Mucosa of stomach (tissue), 1 donor: Measurements from ENCODE around the gene TMC7.

Experiments
- H3K27me3 ChIP-seq: one replicate; pipeline ENCODE4 v1.7.0; 2013; ENCODE audit warnings: mild to moderate bottlenecking, low read length; ENCODE audit not compliant: control insufficient read depth, insufficient read depth
- H3K36me3 ChIP-seq: one replicate; pipeline ENCODE4 v1.7.0; 2013; ENCODE audit warnings: low read length; ENCODE audit not compliant: control insufficient read depth, insufficient read depth
- H3K4me1 ChIP-seq: one replicate; pipeline ENCODE4 v1.7.0; 2013; ENCODE audit warnings: mild to moderate bottlenecking, low read length; ENCODE audit not compliant: control insufficient read depth, insufficient read depth
- H3K4me3 ChIP-seq: one replicate; pipeline ENCODE4 v1.7.0; 2013; ENCODE audit warnings: low read length
- H3K9ac ChIP-seq: one replicate; pipeline ENCODE4 v1.7.0; 2013; ENCODE audit warnings: mild to moderate bottlenecking, low read length, moderate library complexity
- H3K9me3 ChIP-seq: one replicate; pipeline ENCODE4 v1.7.0; 2013; ENCODE audit warnings: mild to moderate bottlenecking, low read length, moderate library complexity; ENCODE audit not compliant: control insufficient read depth
- donor health status: Pancreatic carcinoma.

The TMC7 gene

DNA sequence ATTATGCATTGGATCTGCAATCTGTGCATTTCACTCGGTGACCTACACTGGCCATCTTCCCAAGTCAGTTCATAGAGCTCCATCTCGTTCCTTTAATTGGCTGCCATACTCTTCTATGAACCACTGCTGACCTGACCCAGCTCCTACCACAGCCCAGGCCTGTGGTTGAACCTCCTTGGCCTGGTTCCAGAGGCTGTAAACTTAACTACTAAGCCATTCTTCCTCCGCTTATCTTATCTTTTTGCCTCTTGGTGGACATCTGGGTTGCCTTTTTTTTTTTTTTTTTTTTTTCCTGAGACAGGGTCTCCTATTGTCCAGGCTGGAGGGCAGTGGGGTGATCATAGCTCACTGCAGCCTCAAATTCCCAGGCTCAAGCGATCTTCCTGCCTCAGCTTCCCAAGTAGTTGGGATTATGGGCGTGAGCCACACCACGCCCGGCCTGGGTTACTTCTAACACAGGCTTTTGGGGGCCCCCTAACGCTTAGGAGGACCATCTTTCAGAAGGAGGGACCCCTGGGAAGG lies 102.0 kb downstream of the TMC7 start:
- no peaks in the 10 kb centered on the region for H3K36me3 ChIP-seq
- H3K9ac ChIP-seq: peak overlapping the region; percentile 75
- H3K27me3 ChIP-seq: no peaks in the 10 kb centered on the region
- peaks cover 10% of the 10 kb centered on the region for H3K4me1 ChIP-seq
- no peaks in the 10 kb centered on the region for H3K9me3 ChIP-seq
- H3K4me3 ChIP-seq: no peak overlapping the region

DNA sequence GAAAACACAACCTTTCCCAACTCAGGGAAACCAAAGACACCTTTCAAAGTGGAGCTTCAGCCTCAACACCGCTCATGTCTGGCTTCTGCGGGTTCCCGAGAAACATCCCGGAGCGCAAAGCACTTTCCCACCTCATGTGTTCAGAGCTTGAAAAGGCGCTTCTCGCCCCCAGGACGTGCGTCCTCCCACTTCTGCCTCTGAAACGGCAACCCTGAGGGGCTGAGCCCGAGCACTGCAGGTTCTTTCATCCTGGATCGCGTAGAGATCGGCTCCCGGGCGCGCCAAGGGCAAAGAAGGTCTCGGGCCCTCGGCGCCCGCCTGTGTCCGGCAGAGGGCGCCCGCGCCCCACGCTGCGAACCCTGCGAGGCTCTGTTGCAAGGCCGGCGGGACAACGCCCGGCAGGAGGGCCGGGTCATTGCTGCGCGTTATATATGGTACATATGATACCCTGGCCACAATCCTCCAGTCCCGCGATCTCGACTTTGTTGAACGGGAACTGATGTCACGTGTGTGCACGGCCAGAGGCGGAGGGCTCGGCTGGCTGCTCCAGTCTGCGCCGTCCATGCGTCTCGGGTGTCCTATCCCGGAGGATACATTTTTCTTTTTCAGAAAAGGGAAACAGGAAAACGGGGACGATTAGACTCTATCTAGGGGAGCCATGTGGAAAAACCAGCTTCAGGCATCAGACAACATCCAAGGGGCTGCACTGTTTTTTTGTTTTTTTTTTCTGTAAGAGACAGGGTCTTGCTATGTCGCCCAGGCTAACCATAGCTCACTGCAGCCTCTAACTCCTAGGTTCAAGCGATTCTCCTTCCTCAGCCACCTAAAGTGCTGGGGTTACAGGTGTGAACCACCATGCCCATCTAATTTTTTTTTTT lies 102.8 kb downstream of the TMC7 start:
- Histone ChIP-seq H3K9ac (peak overlapping the region; percentile 75), H3K36me3 (no peaks in the 10 kb centered on the region), H3K4me3 (peak overlapping the region; percentile 60), H3K27me3 (no peaks in the 10 kb centered on the region), H3K9me3 (no peaks in the 10 kb centered on the region), H3K4me1 (peaks cover 10% of the 10 kb centered on the region)

DNA sequence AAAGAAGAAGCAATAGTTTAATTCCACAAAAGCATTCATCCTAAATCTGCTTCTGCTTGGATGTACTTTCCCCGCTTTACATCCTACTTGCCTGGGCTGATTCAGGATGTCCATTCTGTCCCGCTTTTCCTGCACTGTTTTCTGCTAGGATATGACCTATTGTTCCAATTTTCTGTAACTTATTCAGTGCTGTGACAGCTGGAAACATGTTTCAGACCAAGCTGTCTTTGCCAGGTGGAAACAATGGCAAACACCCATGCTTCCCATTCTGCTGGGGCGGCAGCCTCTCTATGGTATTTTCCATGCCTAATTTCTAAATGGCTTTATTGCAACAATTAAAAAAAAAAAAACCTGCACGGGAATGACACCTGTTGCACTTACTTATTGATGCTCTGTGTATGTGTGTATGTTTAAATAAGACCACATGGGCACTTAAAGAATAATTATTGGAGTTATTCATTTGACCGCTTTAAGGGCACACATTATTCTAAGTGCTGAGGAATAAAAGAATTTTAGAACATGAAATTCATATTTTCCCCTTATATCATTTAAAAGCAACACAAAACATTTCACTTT lies 104.7 kb downstream of the TMC7 start:
- Histone ChIP-seq H3K9me3 (no peaks in the 10 kb centered on the region), H3K36me3 (no peaks in the 10 kb centered on the region), H3K9ac (no peak overlapping the region), H3K27me3 (no peaks in the 10 kb centered on the region), H3K4me3 (no peak overlapping the region), H3K4me1 (peaks cover 22% of the 10 kb centered on the region)

DNA sequence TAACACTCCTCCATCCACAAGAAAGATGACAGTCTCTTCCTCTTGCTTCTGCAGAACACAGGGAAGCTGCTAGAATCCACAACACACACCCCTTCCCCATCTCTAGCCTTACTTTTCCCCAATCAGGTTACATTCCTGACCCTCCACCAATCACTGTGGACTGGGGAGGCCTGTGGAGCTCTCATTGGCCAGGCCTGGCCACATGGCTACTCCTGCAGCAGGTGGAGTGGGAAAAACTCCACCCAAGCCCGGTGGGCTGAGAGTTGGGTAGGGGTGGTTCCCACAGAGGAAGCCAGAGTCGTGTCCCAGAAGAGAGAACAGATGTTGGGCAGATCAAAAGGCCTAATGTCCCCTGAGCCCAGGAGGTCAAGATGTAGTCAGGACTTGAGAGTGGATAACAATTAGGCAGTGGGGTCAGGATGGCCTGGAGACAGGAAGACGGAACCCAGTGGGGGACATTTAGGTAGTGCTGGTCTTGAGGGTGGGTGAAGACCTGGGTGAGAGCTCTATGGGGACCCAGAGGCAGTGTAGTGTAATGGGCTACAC lies 105.7 kb downstream of the TMC7 start:
- H3K36me3 ChIP-seq: no peaks in the 10 kb centered on the region
- H3K9ac ChIP-seq: no peak overlapping the region
- H3K4me1 ChIP-seq: peaks cover 33% of the 10 kb centered on the region
- no peaks in the 10 kb centered on the region for H3K27me3 ChIP-seq
- H3K4me3 ChIP-seq: no peak overlapping the region
- no peaks in the 10 kb centered on the region for H3K9me3 ChIP-seq

DNA sequence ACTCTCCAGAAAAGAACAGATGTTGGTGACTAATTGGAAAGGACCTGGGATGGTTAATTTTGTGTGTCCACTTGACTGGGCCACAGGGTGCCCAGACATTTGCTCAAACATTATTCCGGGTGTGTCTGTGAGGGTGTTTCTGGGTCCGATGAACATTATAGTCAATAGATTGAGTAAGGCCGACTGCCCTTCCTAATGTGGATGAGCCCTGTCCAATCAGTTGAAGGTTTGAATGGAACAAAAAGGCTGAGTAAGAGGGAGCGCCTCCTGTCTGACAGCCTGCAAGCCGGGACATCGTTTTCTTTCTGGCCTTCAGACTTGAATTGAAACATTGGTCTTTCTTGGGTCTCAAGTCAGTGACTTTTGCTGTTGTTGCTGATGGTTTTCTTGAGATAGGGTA lies 107.2 kb downstream of the TMC7 start:
- no peaks in the 10 kb centered on the region for H3K9me3 ChIP-seq
- H3K4me1 ChIP-seq: peaks cover 32% of the 10 kb centered on the region
- no peak overlapping the region for H3K4me3 ChIP-seq
- no peaks in the 10 kb centered on the region for H3K36me3 ChIP-seq
- H3K9ac ChIP-seq: no peak overlapping the region
- H3K27me3 ChIP-seq: no peaks in the 10 kb centered on the region

DNA sequence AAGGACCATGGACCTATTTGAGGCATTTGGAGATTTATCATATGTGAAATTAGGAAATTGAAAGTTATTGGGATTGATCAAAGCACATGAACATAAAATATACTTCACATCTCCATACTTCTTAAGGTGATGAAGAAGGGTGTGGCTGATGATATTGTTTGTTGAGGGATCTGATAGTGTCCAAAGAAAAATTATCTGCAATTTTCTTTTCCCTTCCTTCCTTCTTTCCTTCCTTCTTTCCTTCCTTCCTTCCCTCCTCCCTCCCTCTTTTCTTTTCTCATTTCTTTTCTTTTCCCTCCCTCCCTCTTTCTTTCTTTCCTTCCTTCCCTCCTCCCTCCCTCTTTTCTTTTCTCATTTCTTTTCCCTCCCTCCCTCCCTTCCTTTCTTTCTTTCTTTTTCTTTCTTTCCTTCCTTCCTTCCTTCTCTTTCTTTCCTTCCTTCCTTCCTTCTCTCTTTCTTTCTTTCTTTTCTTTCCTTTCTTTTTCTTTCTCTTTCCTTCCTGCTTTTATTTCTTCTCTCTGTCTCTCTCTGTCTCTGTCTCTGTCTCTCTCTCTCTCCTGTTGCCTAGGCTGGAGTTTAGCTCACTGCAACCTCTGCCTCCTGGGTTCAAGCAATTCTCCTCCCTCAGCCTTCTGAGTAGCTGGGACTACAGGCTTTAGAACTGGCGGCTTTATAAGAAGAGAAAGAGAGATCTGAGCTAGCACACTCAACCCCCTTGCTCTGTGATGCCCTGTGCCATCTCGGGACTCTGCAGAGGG lies 109.1 kb downstream of the TMC7 start:
- Histone ChIP-seq H3K9ac (no peak overlapping the region), H3K27me3 (no peaks in the 10 kb centered on the region)

DNA sequence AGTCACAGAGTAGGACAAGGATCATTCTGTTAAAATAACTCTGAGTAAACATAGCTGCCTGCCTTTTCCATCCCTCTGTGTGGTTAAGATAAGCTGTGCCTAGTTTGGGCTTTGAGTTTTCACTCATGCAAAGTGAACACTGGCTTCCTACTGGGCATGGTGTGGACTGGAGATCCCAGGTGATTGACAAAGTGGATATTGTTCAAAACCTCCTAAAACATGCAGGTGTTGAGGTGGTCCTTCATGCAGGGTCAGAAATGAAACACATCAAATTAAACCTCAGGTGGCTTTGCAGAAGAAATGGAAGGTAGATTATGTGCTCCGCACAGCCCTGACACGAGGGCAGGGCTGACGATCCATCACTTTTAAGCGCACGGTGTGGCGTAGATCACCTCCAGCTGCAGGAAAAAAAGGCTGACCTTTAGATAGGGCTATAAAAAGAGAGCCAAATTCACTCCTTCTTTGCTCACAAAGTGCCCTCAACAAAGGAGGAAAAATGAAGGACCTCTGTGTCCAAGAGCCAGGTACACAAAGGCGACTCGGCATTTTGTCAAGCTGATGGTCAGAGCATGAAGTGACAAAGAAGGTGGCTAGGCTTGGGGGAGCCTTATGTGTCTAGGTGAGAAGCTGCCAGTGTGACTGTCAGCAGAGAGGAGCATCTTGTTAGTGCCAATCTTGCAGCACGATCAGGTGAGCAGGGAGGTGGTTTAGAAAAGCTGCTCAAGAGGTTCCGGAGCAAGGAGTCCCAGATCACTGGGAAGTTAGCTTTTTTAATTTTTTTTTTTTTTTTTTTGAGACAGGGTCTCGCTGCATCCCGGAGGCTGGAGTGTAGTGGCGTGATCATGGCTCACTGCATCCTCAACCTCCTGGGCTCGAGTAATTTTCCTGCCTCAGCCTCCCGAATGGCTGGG lies 110.2 kb downstream of the TMC7 start:
- H3K4me3 ChIP-seq: no peak overlapping the region
- no peak overlapping the region for H3K9ac ChIP-seq
- no peaks in the 10 kb centered on the region for H3K36me3 ChIP-seq
- no peaks in the 10 kb centered on the region for H3K27me3 ChIP-seq
- no peaks in the 10 kb centered on the region for H3K9me3 ChIP-seq
- peaks cover 27% of the 10 kb centered on the region for H3K4me1 ChIP-seq

More for the DNA sequence above, 109.1 kb downstream of the TMC7 start:
- Histone ChIP-seq H3K36me3 (no peaks in the 10 kb centered on the region), H3K4me1 (peaks cover 27% of the 10 kb centered on the region), H3K4me3 (no peak overlapping the region), H3K9me3 (no peaks in the 10 kb centered on the region)

DNA sequence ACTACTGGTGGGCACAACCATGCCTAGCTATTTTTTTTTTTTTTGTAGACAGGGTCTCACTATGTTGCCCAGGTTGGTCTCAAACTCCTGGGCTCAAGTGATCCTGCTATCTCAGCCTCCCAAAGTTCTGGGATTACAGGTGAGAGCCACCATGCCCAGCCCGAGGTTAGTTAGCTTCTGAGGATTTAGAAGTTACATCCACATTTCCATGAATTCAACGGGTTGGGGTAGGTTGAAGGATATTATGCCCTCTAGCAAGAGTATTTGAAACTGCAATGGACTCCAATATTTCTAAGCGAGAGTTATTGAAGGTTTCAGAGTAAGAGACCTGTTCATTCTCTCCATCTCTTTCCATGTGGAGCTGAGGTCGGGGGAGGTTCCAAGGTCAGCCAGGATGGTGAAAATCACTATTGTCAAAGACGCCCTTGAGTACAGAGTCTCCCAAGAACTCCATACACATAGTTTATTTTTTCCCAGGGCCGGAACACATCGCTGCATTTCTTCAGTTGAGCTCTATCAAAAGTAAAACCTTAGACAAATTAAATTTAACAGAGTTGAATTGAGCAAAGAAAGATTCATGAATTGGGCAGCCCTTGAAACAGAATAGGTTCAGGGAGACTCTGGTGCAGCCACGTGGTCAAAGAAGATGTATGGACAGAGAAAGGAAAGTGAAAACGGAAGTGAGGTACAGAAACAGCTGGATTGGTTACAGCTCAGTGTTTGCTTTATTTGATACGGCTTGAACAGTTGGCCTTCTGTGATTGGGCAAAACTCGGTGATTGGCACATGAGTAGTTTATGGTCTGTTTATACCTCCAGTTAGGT lies 111.0 kb downstream of the TMC7 start:
- Histone ChIP-seq H3K9ac (no peak overlapping the region), H3K27me3 (no peaks in the 10 kb centered on the region), H3K36me3 (no peaks in the 10 kb centered on the region), H3K9me3 (no peaks in the 10 kb centered on the region), H3K4me1 (peaks cover 27% of the 10 kb centered on the region), H3K4me3 (no peak overlapping the region)

DNA sequence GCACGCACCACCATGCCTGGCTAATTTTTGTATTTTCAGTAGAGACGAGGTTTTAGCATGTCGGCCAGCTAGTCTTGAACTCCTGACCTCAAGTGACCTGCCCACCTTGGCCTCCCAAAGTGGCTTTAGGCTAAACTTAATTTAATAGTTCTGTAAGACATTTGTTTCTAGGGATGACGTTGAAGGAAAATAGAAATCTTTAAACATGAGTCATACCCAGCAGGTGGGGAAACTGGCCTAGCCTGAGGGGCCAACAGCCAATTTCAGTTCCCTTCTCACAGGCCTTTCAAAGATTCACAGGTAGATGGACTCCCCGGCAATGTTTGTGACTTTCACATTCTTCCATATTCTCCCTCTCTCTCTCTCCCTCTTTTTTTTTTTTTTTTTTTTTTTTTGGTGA lies 111.9 kb downstream of the TMC7 start:
- Histone ChIP-seq H3K27me3 (no peaks in the 10 kb centered on the region), H3K36me3 (no peaks in the 10 kb centered on the region), H3K4me1 (peaks cover 27% of the 10 kb centered on the region), H3K9me3 (no peaks in the 10 kb centered on the region), H3K4me3 (no peak overlapping the region), H3K9ac (no peak overlapping the region)

DNA sequence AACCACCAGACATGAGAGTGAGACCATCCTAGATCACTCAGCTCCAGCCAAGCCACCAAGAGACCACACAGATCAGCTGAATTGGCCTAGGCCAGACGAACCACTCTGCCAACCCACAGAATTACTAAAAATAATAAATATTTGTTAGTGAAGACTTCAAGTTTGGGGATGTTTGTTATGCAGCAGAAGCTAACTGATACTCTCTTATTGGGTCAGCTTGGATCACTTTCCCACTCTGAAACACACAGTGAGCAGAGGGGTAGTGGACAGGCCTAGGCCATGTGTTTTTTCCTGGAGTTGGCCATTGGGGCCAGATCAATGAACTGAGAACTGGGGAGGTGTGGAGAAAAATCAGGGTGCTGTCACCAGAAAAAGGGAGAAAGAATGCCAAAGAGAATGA lies 114.4 kb downstream of the TMC7 start:
- no peaks in the 10 kb centered on the region for H3K9me3 ChIP-seq
- no peak overlapping the region for H3K9ac ChIP-seq
- H3K36me3 ChIP-seq: no peaks in the 10 kb centered on the region

More for the DNA sequence above, 114.4 kb downstream of the TMC7 start:
- Histone ChIP-seq H3K27me3 (no peaks in the 10 kb centered on the region), H3K4me1 (peaks cover 17% of the 10 kb centered on the region), H3K4me3 (no peak overlapping the region)
